ENCODE results near the gene SDHC. TPM values are rescaled to one million over a fixed set of nuclear protein-coding genes. Genes with fewer than 3 reads are reported as not detected.
A peak's percentile ranks its signal among the peaks of the same experiment; 100 is the strongest.
"Not testable (repeated sequence)": the region's sequence is repeated elsewhere in the genome, so short reads cannot be mapped to it uniquely, and the experiment has no call there.

SDHC gene
- total RNA-seq, 2 experiments from 2014 or later: 33.0 to 37.2 TPM

DNA sequence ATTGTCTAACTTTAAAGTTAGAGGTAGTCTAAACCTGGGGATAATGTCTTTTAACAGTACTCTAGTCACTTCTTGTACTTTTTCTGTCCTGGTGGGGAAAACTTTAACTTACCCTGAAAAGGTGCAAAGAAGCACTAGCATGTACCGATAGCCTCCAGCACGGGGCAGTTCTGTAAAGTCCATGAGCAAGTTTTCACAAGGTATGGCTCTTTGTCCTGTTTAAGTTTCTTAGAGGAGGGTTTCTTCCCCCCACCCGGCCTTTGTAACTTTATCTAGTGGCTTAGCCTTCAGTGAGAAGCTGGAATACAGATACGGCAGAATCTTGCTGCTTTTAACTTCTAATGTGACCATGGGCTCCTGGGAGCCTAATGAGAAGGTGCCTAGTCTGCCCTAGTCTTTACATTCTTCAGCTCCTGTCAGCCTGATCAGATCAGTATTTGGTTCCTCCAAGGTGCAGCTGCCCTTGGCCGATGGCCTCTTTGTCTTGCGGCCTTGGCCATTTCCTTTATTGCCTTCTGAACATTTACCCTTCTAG lies 93.3 kb downstream of the SDHC start:
- peaks cover 11% of the 10 kb centered on the region for H3K4me1 Mint-ChIP-seq (ENCODE audit: low read depth)
- no peaks in the 10 kb centered on the region for H3K9me3 Mint-ChIP-seq
- ChIA-PET CTCF (no interaction called here), POLR2A (no interaction called here)
- ATAC-seq (ENCODE audit: poor library complexity) (no peak), DNase-seq (no peak)
- Histone ChIP-seq H3K27ac (ENCODE audit: low read depth in 1 of 2, low read length in 2 of 2) (no peak overlapping the region), H3K4me1 (ENCODE audit: insufficient read depth, low read length) (peaks cover 16% of the 10 kb centered on the region), H3K9me3 (ENCODE audit: control insufficient read depth in 1 of 2, insufficient read depth in 1 of 2, low read length in 2 of 2) (peaks cover 0 to 5% of the 10 kb centered on the region in 2 experiments), H3K27me3 (ENCODE audit: control insufficient read depth in 1 of 2, insufficient read depth in 2 of 2, low read length in 2 of 2) (no peaks in the 10 kb centered on the region), H3K4me3 (ENCODE audit: low read length) (no peak overlapping the region), H3K36me3 (ENCODE audit: insufficient read depth, low read length) (no peaks in the 10 kb centered on the region)
- intact Hi-C loops (cut with DNase I, micrococcal nuclease): loop anchor here in 1 of 2 experiments (10.0 kb wide), 1 partner anchor 1633 kb away; no protein-coding TSS in a partner anchor
- no peaks in the 10 kb centered on the region for H3K36me3 Mint-ChIP-seq (ENCODE audit: low read depth)
- H3K4me3 Mint-ChIP-seq: no peak overlapping the region
- H3K27ac Mint-ChIP-seq: no peak overlapping the region
- TF ChIP-seq CTCF (IDR thresholded peaks at IDR 0.05): no peak
- H3K27me3 Mint-ChIP-seq: peaks cover 11% of the 10 kb centered on the region

GRCh38 chr1:161408429-161409052 lies 94.4 kb downstream of the SDHC start:
- Histone ChIP-seq H3K9me3 (ENCODE audit: control insufficient read depth in 1 of 2, insufficient read depth in 1 of 2, low read length in 2 of 2) (peaks cover 0 to 5% of the 10 kb centered on the region in 2 experiments), H3K4me1 (ENCODE audit: insufficient read depth, low read length) (peaks cover 16% of the 10 kb centered on the region), H3K27me3 (ENCODE audit: control insufficient read depth in 1 of 2, insufficient read depth in 2 of 2, low read length in 2 of 2) (no peaks in the 10 kb centered on the region), H3K36me3 (ENCODE audit: insufficient read depth, low read length) (no peaks in the 10 kb centered on the region), H3K4me3 (ENCODE audit: low read length) (no peak overlapping the region), H3K27ac (ENCODE audit: low read depth in 1 of 2, low read length in 2 of 2) (no peak overlapping the region)
- Mint-ChIP-seq H3K27me3 (peaks cover 6% of the 10 kb centered on the region), H3K4me1 (ENCODE audit: low read depth) (peaks cover 11% of the 10 kb centered on the region), H3K4me3 (no peak overlapping the region), H3K27ac (no peak overlapping the region), H3K9me3 (no peaks in the 10 kb centered on the region), H3K36me3 (ENCODE audit: low read depth) (no peaks in the 10 kb centered on the region)
- ChIA-PET CTCF (interaction anchor here (0.6 to 1.1 kb wide), 2 partner anchors 12 to 560 kb away, joined by 3 read pairs; no protein-coding TSS in a partner anchor), POLR2A (interaction anchor here (1.4 kb wide), 1 partner anchor 9 kb away, joined by 6 read pairs; no protein-coding TSS in a partner anchor)
- TF ChIP-seq CTCF (IDR thresholded peaks at IDR 0.05): no peak
- no peak for ATAC-seq (ENCODE audit: poor library complexity)
- intact Hi-C loops (cut with DNase I, micrococcal nuclease): loop anchor here in 1 of 2 experiments (10.0 kb wide), 1 partner anchor 1634 kb away; no protein-coding TSS in a partner anchor
- DNase-seq: no peak

DNA sequence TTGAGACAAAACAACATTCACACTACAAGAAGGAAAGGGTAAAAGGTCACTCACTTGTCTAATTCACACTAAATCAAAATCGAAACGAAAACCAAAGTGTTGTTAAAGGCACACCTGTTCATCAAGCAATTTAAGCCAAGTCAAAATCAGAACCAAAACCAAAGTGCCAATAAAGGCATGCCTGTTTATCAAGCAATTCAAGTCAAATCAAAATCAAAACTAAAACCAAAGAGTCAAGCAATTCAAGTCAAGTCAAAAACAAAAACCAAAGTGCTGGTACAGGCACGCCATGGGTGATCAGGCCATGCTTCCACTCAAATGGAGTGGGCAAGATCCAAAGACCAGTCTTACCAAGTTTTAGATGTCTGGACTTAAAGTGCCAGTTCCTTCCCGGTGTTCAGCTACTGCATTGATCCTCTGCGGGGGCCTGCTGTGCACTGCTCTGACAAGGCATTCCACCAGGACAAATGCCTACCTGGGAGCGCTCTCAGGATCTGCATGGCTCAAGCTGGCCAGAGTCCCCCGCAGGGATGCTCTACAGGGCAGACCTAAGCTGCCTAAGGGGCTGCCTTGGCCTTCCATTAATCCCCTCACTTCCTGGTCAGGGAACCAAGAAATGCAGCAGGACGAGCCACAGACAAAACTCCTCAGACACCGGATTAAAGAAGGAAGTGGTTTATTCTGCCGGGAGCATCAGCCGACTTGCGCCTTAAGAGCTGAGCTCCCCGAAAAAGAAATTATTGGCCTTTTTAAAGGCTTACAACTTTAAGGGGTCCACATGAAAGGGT lies 95.9 kb downstream of the SDHC start:
- H3K27me3 Mint-ChIP-seq; H3K27me3 ChIP-seq (ENCODE audit: control insufficient read depth in 1 of 2, insufficient read depth in 2 of 2, low read length in 2 of 2); ATAC-seq (ENCODE audit: poor library complexity); H3K9me3 ChIP-seq (ENCODE audit: control insufficient read depth in 1 of 2, insufficient read depth in 1 of 2, low read length in 2 of 2); H3K36me3 Mint-ChIP-seq (ENCODE audit: low read depth); H3K36me3 ChIP-seq (ENCODE audit: insufficient read depth, low read length); CTCF ChIA-PET; H3K9me3 Mint-ChIP-seq: not testable (repeated sequence)
- POLR2A ChIA-PET: interaction anchor here (1.2 kb wide), 1 partner anchor 9 kb away, joined by 4 read pairs; no protein-coding TSS in a partner anchor
- H3K4me3 Mint-ChIP-seq: peak overlapping the region; percentile 21
- peaks cover 11% of the 10 kb centered on the region for H3K4me1 Mint-ChIP-seq (ENCODE audit: low read depth)
- intact Hi-C loops (cut with DNase I, micrococcal nuclease): loop anchor here in 1 of 2 experiments (10.0 kb wide), 1 partner anchor 1635 kb away; no protein-coding TSS in a partner anchor
- peak overlapping the region; percentile 5 for H3K27ac Mint-ChIP-seq
- peak in 1 of 14 experiments; percentile 78 for DNase-seq
- Histone ChIP-seq H3K27ac (ENCODE audit: low read depth in 1 of 2, low read length in 2 of 2) (peak overlapping the region in 1 of 2 donors; percentile 31), H3K4me3 (ENCODE audit: low read length) (peak overlapping the region; percentile 24), H3K4me1 (ENCODE audit: insufficient read depth, low read length) (peaks cover 16% of the 10 kb centered on the region)

- H3K4me3 Mint-ChIP-seq; CTCF ChIA-PET; H3K27me3 Mint-ChIP-seq; H3K9me3 ChIP-seq (ENCODE audit: control insufficient read depth in 1 of 2, insufficient read depth in 1 of 2, low read length in 2 of 2); H3K27ac ChIP-seq (ENCODE audit: low read depth in 1 of 2, low read length in 2 of 2); H3K4me3 ChIP-seq (ENCODE audit: low read length); H3K27me3 ChIP-seq (ENCODE audit: control insufficient read depth in 1 of 2, insufficient read depth in 2 of 2, low read length in 2 of 2); DNase-seq; ATAC-seq (ENCODE audit: poor library complexity); H3K36me3 ChIP-seq (ENCODE audit: insufficient read depth, low read length); H3K36me3 Mint-ChIP-seq (ENCODE audit: low read depth); intact Hi-C loops (cut with DNase I, micrococcal nuclease); H3K9me3 Mint-ChIP-seq: not testable (repeated sequence)
- peaks cover 16% of the 10 kb centered on the region for H3K4me1 ChIP-seq (ENCODE audit: insufficient read depth, low read length)
- Mint-ChIP-seq H3K4me1 (ENCODE audit: low read depth) (peaks cover 11% of the 10 kb centered on the region), H3K27ac (peak overlapping the region; percentile 5)
- POLR2A ChIA-PET: interaction anchor here (1.2 kb wide), 1 partner anchor 10 kb away, joined by 4 read pairs; no protein-coding TSS in a partner anchor
Observed at GRCh38 chr1:161410636-161410970, 96.4 kb downstream of the SDHC start.
